Suppressor macrophage (primary cell): ENCODE measurements around the gene PSMG2.

Experiments used
- DNase-seq, 4 experiments: peaks; one replicate each; pipeline ENCODE4 v3.0.0-alpha.2; 2020 to 2022

The PSMG2 gene

GRCh38 chr18:12766986-12767433 is 64.2 kb downstream of the PSMG2 start:
- DNase-seq = no peak

GRCh38 chr18:12767580-12768155 is 64.8 kb downstream of the PSMG2 start:
- no peak for DNase-seq

- DNase-seq = no peak
Measured at GRCh38 chr18:12768625-12769024, 65.8 kb downstream of the PSMG2 start.

GRCh38 chr18:12769136-12769535 is 66.3 kb downstream of the PSMG2 start:
- no peak for DNase-seq

GRCh38 chr18:12769644-12770440 is 67.0 kb downstream of the PSMG2 start:
- DNase-seq = no peak

- peak in 2 of 4 experiments; percentile 6 to 15 for DNase-seq
Measured at GRCh38 chr18:12770469-12771219, 67.8 kb downstream of the PSMG2 start.

GRCh38 chr18:12772111-12772510 is 69.3 kb downstream of the PSMG2 start:
- no peak for DNase-seq

- no peak for DNase-seq
Measured at GRCh38 chr18:12773369-12773768, 70.5 kb downstream of the PSMG2 start.

- DNase-seq = no peak
Measured at GRCh38 chr18:12774982-12775381, 72.1 kb downstream of the PSMG2 start.
